Mucosa of descending colon (tissue), 3 donors: Measurements from ENCODE around the gene MAP2K7. TPM values are rescaled to one million over a fixed set of nuclear protein-coding genes. Genes with fewer than 3 reads are reported as not detected.

Experiments used
- ATAC-seq: fragments of 200-7000 bp; cut with Tn5 transposase; one replicate; pipeline ENCODE4 v1.9.1; 2020; ENCODE audit warnings: mild to moderate bottlenecking, moderate library complexity
- DNase-seq, 3 donors: peaks; one replicate each; pipeline ENCODE4 v3.0.0-alpha.2; 2020
- H3K36me3 ChIP-seq: fragments of 200-600 bp; one replicate; pipeline ENCODE4 v1.8.0; 2021; ENCODE audit warnings: low read depth, mild to moderate bottlenecking
- H3K4me1 ChIP-seq: fragments of 200-600 bp; one replicate; pipeline ENCODE4 v1.8.0; 2021; ENCODE audit warnings: low read depth, mild to moderate bottlenecking
- H3K4me3 ChIP-seq: fragments of 200-600 bp; one replicate; pipeline ENCODE4 v1.8.0; 2021; ENCODE audit warnings: mild to moderate bottlenecking
- H3K9me3 ChIP-seq: fragments of 200-600 bp; one replicate; pipeline ENCODE4 v1.8.0; 2021; ENCODE audit warnings: mild to moderate bottlenecking
- intact Hi-C, 2 donors: fragments of 100-400 bp; cut with DNase I in 1 of 2; cut with micrococcal nuclease in 1 of 2; formaldehyde crosslinking; loops; one replicate each; pipeline versions ENCODE4 v1.11.0 to v1.11.1; 2022; cut with DNase I, micrococcal nuclease
- total RNA-seq, 3 donors: library from RNA; stranded (reverse); fragmentation: NEBNext Ultra II Directional in 2 of 3; extraction: Animal tissue kit (Norgen Biotek cat#: 25700) in 2 of 3; gene quantifications; one replicate each; pipeline versions ENCODE4 v1.2.1 to v1.2.4, GENCODE V29; 2021 to 2023
- TF ChIP-seq, protein P1 (sequence below): fragments of 200-600 bp; IDR thresholded peaks from one replicate; pipeline ENCODE4 v1.8.0; 2022; ENCODE audit warnings: antibody characterized with exemption, mild to moderate bottlenecking
- donor health status: DM: no; HTN: no; CAD: no; lungs with moderate emphysema.
- donor health status: DM: no; HTN: no; CAD: no.
- donor health status: DM: no; HTN: yes; CAD: no.

MAP2K7 gene
- total RNA-seq, 3 donors from 2014 or later = 31.5 to 49.2 (median 41.7) TPM

DNA sequence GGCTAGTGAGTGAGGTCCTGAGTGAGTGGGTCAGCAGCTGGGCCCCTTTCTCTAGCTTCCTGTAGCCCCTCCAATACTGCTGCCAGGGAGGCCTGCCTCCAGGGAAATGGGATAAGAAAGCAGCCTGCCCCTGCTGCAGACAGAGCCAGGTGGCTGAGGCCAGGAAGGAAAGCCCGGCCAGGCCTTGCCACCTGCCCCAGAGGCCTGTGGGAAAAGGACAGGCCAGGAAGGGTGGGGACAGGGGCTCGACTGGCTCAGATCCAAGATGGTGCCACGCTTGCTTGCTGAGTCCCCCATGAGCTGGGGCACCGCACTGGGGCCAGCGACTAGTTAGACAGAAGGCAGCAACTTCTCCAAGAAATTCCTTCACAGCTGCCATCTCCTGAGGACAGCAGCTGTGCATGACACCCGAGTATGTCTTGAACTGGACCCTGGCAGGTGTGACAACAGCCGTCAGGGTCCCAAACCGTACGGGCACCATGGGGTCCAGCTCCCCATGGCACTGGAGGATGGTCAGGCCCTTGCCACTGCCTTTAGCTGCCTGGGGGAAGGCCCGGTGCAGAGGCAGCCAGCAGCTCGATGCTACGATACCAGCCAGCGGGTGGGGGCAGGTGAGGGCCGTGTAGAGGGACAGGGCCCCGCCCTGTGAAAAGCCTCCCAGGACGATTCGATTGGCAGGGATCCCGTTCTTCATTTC is 24.4 kb upstream of the MAP2K7 start:
- H3K4me1 ChIP-seq = peaks cover 6% of the 10 kb centered on the region
- no peaks in the 10 kb centered on the region for H3K36me3 ChIP-seq
- H3K4me3 ChIP-seq = no peak overlapping the region
- TF ChIP-seq, protein P1, sequence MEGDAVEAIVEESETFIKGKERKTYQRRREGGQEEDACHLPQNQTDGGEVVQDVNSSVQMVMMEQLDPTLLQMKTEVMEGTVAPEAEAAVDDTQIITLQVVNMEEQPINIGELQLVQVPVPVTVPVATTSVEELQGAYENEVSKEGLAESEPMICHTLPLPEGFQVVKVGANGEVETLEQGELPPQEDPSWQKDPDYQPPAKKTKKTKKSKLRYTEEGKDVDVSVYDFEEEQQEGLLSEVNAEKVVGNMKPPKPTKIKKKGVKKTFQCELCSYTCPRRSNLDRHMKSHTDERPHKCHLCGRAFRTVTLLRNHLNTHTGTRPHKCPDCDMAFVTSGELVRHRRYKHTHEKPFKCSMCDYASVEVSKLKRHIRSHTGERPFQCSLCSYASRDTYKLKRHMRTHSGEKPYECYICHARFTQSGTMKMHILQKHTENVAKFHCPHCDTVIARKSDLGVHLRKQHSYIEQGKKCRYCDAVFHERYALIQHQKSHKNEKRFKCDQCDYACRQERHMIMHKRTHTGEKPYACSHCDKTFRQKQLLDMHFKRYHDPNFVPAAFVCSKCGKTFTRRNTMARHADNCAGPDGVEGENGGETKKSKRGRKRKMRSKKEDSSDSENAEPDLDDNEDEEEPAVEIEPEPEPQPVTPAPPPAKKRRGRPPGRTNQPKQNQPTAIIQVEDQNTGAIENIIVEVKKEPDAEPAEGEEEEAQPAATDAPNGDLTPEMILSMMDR = no peak
- intact Hi-C loops = no loop called here
- no peak for ATAC-seq
- no peak for DNase-seq
- H3K9me3 ChIP-seq = no peaks in the 10 kb centered on the region

DNA sequence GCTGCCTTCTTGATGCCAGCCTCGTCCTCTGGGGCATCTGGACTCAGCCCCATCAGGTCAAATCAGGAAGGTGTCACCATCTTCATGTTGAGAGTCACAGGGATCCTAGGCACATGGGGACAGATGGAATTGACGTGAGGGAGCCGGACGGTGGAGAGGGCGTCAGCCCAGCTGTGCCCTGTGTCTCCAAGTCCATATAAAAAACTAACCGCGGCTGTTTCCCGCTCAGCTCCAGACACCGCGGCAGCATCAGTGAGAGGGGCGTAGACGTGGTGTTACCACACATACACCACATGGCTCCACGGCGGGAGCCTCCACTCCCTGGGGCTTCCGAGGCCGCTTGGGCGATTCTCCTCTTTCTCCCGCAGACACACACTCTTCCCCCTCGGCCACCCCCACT is 23.8 kb upstream of the MAP2K7 start:
- intact Hi-C loops = no loop called here
- no peak for ATAC-seq
- Histone ChIP-seq H3K36me3 (no peaks in the 10 kb centered on the region), H3K4me3 (no peak overlapping the region), H3K9me3 (no peaks in the 10 kb centered on the region), H3K4me1 (peaks cover 2% of the 10 kb centered on the region)
- no peak for DNase-seq
- TF ChIP-seq, protein P1 = no peak

DNA sequence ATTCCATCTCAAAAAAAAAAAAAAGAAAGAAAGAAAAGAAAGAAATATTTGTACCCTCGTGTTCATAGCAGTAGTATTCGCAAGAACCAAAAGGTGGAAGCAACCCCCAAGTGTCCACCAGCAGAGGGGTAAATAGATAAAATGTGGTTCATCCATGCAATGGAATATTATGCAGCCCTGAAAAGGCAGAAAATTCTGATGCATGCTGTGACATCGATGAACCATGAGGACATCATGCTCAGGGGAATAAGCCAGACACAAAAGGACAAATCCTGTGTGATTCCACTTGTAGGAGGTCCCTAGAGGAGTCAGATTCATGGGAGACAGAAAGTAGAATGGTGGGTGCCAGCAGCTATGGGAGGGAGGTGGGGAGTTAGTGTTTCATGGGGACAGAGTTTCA is 21.8 kb upstream of the MAP2K7 start:
- Histone ChIP-seq H3K36me3 (no peaks in the 10 kb centered on the region), H3K4me1 (no peaks in the 10 kb centered on the region), H3K4me3 (no peak overlapping the region), H3K9me3 (no peaks in the 10 kb centered on the region)
- intact Hi-C loops = no loop called here
- TF ChIP-seq, protein P1 = no peak
- ATAC-seq (no peak), DNase-seq (no peak)

DNA sequence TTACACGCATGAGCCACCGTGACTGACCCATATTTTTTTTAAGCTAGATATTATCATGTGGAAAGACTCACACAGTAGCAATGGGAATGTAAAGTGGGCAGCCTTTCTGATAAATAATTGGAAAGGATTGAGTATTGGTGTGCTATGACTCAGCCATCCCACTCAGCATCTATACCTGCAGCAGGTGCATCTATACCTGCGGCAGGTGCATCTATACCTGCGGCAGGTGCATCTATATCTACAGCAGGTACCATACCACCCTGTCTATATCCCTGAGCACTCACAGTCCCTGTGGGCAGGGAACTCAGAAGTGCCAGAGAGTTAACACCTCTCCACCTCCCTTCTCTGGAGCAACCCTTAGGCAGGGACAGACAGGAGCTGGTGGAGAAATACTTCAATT is 20.6 kb upstream of the MAP2K7 start:
- DNase-seq (no peak), ATAC-seq (no peak)

DNA sequence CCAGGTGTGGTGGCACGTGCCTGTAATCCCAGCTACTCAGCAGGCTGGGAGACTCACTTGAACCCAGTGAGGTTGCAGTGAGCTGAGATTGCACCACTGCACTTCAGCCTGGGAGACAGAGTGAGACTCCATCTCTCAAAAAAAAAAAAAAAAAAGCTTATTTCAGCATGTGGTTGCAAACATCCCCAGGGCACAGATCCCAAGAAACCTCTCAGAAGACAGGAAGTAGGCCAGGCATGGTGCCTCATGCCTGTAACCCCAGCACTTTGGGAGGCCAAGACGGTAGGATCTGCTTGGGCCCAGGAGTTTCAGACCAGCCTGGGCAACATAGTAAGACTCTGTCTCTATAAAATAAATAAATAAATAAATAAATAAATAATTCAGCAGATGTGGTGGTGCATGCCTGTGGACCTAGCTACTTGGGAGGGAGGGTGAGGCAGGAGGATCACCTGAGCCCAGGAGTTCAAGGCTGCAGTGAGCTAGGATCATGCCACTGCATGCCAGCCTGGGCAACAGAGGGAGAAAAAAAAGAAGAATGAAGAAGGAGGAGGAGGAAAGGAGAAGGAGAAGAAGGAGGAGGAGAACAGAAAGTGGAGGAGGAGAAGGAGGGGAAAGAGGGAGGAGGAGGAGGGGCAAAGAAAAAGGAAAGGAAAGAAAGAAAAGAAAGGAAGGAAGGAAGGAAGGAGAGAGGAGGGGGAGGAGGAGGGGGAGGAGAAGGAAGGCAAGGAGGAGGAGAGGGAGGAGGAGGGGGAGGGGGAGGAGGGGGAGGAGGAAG is 19.7 kb upstream of the MAP2K7 start:
- intact Hi-C loops = no loop called here
- Histone ChIP-seq H3K36me3 (no peaks in the 10 kb centered on the region), H3K9me3 (no peaks in the 10 kb centered on the region), H3K4me1 (peaks cover 3% of the 10 kb centered on the region), H3K4me3 (no peak overlapping the region)
- ATAC-seq (no peak), DNase-seq (no peak)
- TF ChIP-seq, protein P1 = no peak

More for the DNA sequence above, 20.6 kb upstream of the MAP2K7 start:
- Histone ChIP-seq H3K4me1 (peaks cover 2% of the 10 kb centered on the region), H3K36me3 (no peaks in the 10 kb centered on the region), H3K9me3 (no peaks in the 10 kb centered on the region), H3K4me3 (no peak overlapping the region)
- TF ChIP-seq, protein P1 = no peak
- intact Hi-C loops = no loop called here
